Activated naive CD4-positive, alpha-beta T cell treated with anti-CD3 and anti-CD28 coated beads, Interleukin-2, amount 50 U/mL, for 24 hours (primary cell): ENCODE results near the gene CDX1.

Experiments
- H3K27ac Mint-ChIP-seq: one replicate; pipeline ENCODE4 v1.8.0; 2021; ENCODE audit warnings: mild to moderate bottlenecking, mixed read lengths
- H3K27me3 Mint-ChIP-seq: one replicate; pipeline ENCODE4 v1.8.0; 2021; ENCODE audit warnings: mixed read lengths
- H3K36me3 Mint-ChIP-seq: one replicate; pipeline ENCODE4 v1.8.0; 2021; ENCODE audit warnings: mixed read lengths
- H3K4me1 Mint-ChIP-seq: one replicate; pipeline ENCODE4 v1.8.0; 2021; ENCODE audit warnings: mixed read lengths
- H3K4me3 Mint-ChIP-seq: one replicate; pipeline ENCODE4 v1.8.0; 2021; ENCODE audit warnings: mild to moderate bottlenecking, mixed read lengths
- H3K9me3 Mint-ChIP-seq: one replicate; pipeline ENCODE4 v1.8.0; 2021; ENCODE audit warnings: mixed read lengths

CDX1 gene

DNA sequence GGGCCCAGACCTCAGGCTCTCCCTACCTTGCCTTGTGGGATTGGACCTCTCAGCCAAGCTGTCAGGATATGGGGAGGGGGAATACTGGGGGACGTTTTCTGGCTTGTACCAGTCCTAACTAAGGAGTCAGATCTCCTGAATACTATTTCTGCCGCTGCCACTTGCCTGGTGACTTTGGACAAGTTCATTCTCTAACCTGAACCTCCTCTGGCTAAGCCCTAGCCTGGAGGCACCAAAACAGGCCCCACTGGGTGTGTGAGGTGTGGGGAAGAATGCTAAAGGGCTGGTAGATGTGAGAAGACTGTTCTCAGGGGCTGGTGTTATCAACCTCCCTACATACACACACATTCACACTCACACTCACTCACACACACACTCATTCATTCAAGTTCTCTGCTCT is 24.4 kb downstream of the CDX1 start:
- H3K4me3 Mint-ChIP-seq: no peak overlapping the region
- peaks cover 15% of the 10 kb centered on the region for H3K27me3 Mint-ChIP-seq
- H3K27ac Mint-ChIP-seq: no peak overlapping the region
- H3K36me3 Mint-ChIP-seq: no peaks in the 10 kb centered on the region
- H3K4me1 Mint-ChIP-seq: no peaks in the 10 kb centered on the region
- H3K9me3 Mint-ChIP-seq: no peaks in the 10 kb centered on the region

DNA sequence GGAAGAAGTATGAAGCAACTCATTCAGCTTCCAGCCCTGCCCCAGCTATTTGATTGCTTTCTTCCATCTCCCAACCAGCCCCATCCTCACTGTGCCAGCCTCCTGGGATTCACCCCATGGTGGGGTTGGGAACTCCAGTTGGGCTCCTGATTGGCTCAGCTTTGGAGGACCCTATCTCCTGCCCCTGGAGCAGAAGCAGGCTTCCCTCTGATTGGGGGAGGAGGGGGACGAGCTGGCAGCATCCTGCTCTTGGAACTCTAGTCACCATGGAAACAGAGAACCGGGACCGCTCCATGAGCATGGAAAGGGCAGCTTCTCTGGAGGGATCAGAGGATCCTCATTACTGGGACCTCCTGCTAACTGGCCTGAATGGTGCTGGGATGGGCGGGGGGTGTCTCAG is 25.9 kb downstream of the CDX1 start:
- Mint-ChIP-seq H3K4me3 (no peak overlapping the region), H3K4me1 (no peaks in the 10 kb centered on the region), H3K9me3 (no peaks in the 10 kb centered on the region), H3K27ac (no peak overlapping the region), H3K36me3 (no peaks in the 10 kb centered on the region), H3K27me3 (peaks cover 15% of the 10 kb centered on the region)

DNA sequence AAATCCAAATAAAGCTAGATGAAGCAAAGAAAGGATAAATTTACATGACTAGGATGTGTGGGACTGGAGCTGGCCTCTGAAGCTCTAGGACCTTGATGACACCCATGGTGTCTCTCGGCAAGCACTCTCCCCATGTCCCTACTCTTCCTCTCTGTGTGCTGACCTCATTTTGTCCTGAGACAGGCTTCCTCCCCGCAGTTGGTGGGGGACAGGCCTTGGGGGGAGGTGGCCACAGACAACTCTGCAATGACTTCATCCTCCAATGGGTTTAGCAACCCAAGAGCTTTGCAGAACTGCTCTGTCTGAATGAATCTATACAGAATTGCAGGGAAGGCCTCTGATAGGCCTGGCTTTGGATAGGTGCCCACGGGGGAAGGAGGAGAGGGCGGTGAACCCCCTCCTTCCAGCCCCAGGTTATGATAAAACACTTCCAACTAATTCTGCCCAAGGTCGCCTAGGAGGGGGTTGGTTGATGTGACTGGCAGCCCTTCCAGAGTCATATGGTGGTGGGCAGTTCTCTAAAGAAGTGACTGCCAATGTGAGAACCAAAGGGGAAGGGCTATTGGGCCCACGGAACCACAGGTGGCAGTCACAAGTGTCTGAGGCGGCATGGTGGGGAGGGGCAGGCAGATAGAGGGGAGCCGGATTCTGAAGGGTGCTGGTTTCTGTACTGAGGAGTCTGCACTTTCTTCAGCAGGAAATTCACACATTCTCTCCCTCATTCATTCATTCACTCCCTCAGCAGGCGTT is 29.3 kb downstream of the CDX1 start:
- no peaks in the 10 kb centered on the region for H3K4me1 Mint-ChIP-seq
- no peak overlapping the region for H3K27ac Mint-ChIP-seq
- no peaks in the 10 kb centered on the region for H3K9me3 Mint-ChIP-seq
- no peak overlapping the region for H3K4me3 Mint-ChIP-seq
- peaks cover 7% of the 10 kb centered on the region for H3K27me3 Mint-ChIP-seq
- H3K36me3 Mint-ChIP-seq: no peaks in the 10 kb centered on the region

DNA sequence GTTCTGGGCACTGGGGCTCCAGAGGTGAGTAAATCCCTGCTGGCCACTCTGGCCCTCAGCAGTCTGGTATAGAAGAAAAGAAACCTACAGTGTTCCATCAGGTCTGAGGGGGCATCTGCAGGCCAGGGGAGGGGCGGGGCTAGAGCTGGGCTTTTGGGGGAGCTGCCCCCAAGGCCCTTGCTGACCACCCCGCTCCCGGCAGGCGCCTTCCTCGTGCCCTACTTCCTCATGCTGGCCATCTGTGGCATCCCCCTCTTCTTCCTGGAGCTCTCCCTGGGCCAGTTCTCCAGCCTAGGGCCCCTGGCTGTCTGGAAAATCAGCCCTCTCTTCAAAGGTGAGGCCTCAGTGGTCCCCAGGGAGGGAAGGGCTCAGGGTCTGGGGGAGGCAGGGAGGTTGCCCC is 29.9 kb downstream of the CDX1 start:
- no peaks in the 10 kb centered on the region for H3K4me1 Mint-ChIP-seq
- peaks cover 6% of the 10 kb centered on the region for H3K27me3 Mint-ChIP-seq
- H3K9me3 Mint-ChIP-seq: no peaks in the 10 kb centered on the region
- H3K4me3 Mint-ChIP-seq: no peak overlapping the region
- no peak overlapping the region for H3K27ac Mint-ChIP-seq
- H3K36me3 Mint-ChIP-seq: no peaks in the 10 kb centered on the region

DNA sequence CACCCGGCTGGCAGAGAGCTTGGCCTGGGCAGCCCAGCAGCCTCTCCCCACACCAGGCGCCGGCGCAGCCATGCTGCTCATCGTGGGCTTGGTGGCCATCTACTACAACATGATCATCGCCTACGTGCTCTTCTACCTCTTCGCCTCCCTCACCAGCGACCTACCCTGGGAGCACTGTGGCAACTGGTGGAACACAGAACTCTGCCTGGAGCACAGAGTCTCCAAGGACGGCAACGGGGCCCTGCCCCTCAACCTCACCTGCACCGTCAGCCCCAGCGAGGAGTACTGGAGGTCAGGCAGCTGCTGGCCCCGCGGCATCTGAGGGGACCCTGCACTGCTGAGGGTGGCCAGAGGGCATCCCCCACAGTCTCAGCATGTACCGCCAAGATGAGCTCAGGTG is 30.4 kb downstream of the CDX1 start:
- peaks cover 3% of the 10 kb centered on the region for H3K27me3 Mint-ChIP-seq
- H3K4me1 Mint-ChIP-seq: no peaks in the 10 kb centered on the region

DNA sequence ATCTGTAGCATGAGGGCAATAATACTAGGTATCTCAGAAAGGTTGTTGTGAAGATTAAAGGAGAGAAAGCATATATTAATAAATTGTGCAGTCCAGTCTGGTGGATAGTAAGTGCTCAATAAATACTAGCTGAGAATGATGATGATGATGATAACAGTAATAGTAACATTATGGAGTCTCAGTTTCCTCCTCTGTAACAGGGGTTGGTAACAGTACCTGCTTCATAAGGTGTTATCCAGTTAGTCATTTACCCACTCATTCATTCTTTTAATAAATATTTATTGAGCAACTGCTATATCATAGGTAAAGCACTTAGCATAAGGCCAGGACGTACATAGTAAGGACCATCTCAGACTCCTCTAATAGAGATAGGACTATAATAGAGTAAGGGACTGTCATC is 30.9 kb downstream of the CDX1 start:
- Mint-ChIP-seq H3K27me3 (peaks cover 3% of the 10 kb centered on the region), H3K4me1 (no peaks in the 10 kb centered on the region), H3K36me3 (no peaks in the 10 kb centered on the region), H3K27ac (no peak overlapping the region), H3K4me3 (no peak overlapping the region), H3K9me3 (no peaks in the 10 kb centered on the region)

More for the DNA sequence above, 30.4 kb downstream of the CDX1 start:
- Mint-ChIP-seq H3K36me3 (no peaks in the 10 kb centered on the region), H3K9me3 (no peaks in the 10 kb centered on the region), H3K4me3 (no peak overlapping the region), H3K27ac (no peak overlapping the region)

DNA sequence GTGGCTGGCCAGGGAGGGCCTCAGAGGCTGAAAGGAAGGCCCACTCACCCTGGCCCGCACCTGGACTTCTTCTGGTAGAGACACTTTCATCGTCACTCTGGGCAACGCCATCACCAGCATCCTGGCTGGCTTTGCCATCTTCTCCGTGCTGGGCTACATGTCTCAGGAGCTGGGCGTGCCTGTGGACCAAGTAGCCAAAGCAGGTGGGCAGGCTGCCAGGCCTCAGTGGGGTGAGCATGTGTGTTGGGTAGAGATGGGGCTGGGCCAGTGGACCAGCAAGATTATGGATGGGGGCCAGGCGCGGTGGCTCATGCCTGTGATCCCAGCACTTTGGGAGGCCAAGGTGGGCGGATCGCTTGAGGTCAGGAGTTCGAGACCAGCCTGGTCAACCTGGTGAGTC is 35.9 kb downstream of the CDX1 start:
- Mint-ChIP-seq H3K27me3 (peaks cover 5% of the 10 kb centered on the region), H3K4me1 (no peaks in the 10 kb centered on the region), H3K4me3 (no peak overlapping the region)

DNA sequence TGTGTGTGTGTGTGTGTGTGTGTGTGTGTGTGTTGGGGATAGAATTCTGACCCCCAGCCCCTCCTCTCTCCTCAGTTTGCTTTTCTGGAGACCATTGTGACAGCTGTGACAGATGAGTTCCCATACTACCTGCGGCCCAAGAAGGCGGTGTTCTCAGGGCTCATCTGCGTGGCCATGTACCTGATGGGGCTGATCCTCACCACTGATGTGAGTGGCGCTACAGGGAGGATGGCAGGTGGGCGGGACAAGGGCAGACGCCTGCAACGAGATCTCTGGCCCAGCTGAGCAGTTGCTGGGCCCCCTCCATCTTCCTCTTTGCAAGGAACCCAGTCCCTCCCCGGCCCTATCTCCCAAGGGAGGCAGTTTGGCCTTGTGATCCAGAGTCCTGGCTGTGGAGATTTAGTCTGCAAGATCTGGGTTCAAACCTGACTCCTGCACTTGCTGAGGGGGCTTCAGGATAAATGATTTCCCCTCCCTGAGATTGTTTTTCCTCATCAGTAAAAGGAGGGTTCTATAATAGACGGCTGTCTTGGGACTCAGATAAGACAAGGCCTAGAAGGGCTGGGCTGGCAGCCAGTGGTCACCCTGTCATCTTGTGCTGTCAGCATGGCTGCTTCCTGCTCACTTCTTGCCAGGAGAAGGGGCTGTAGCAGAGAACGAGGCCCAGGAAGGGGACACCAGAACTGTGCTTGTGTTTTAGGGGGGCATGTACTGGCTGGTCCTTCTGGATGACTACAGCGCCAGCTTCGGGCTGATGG is 37.4 kb downstream of the CDX1 start:
- Mint-ChIP-seq H3K9me3 (no peaks in the 10 kb centered on the region), H3K36me3 (no peaks in the 10 kb centered on the region), H3K4me1 (peaks cover 13% of the 10 kb centered on the region), H3K27me3 (peaks cover 11% of the 10 kb centered on the region), H3K27ac (no peak overlapping the region), H3K4me3 (no peak overlapping the region)

More for the DNA sequence above, 35.9 kb downstream of the CDX1 start:
- H3K36me3 Mint-ChIP-seq: no peaks in the 10 kb centered on the region
- H3K27ac Mint-ChIP-seq: no peak overlapping the region
- no peaks in the 10 kb centered on the region for H3K9me3 Mint-ChIP-seq

DNA sequence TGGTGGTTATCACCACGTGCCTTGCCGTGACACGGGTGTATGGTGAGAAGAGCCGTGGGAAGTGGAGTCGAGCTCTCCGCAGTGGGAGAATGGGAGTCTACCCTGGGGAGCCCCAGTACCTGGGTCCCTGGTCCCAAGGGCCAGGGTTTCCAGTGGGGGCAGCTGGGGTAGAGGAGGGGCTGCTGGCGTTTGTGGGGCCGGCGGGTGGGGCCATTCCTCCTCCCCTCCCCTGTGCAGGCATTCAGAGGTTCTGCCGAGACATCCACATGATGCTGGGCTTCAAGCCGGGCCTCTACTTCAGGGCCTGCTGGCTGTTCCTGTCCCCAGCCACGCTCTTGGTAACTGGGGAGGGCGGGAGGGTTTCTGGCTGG is 38.0 kb downstream of the CDX1 start:
- H3K27me3 Mint-ChIP-seq: peaks cover 11% of the 10 kb centered on the region
- H3K36me3 Mint-ChIP-seq: no peaks in the 10 kb centered on the region
- peaks cover 18% of the 10 kb centered on the region for H3K4me1 Mint-ChIP-seq
- no peak overlapping the region for H3K27ac Mint-ChIP-seq
- no peak overlapping the region for H3K4me3 Mint-ChIP-seq
- H3K9me3 Mint-ChIP-seq: no peaks in the 10 kb centered on the region

DNA sequence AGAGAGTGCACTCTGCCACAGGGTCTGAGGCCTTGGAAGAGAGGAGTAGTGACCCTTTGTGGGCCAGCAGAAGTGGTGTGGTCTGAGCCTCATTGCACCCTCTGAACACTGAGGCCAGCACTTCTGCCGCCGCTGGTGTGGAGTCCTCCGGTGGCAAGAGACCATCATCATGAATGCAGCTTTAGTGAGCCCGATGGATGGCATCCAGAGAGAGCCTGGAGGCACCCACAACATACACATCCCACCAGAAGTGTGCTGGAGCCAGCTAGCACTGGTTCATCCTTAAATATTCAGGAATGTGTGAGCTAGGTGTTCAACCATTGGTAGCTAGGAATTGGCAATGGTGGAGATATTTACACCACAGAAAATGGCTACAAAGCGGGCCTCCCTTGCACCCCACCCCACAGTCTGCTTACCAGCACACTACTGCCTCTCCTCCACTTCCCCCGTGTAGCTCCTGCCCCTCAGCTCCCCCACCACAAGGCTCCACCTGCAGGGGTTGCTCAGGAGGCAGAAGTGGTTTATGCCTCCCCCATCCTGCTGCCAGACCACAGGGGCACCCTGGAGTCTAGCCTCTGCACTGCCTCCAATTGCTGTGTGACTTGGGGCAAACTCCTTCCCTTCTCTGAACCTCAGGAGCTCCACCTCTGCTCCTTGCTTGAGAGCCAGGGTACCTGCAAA is 39.7 kb downstream of the CDX1 start:
- Mint-ChIP-seq H3K9me3 (no peaks in the 10 kb centered on the region), H3K4me1 (peaks cover 18% of the 10 kb centered on the region), H3K4me3 (no peak overlapping the region), H3K27ac (no peak overlapping the region), H3K36me3 (no peaks in the 10 kb centered on the region), H3K27me3 (peaks cover 8% of the 10 kb centered on the region)

DNA sequence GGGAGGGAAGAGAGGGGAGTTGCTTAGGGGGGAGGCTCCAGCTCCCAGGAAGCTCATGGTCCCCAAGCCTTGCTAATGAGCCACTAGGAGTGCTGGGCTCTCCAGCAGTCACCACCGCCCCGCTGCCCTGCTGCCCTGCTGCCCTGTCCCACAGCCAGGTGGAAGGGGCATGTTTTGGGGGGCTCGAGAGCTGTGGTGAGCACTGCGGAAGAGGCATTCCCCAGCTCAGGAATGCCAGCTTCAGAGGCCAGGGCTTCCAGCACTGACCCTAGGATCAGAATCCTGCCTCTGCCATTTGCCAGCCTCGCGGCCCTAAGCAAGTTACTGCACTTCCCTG is 40.2 kb downstream of the CDX1 start:
- peaks cover 18% of the 10 kb centered on the region for H3K4me1 Mint-ChIP-seq
- H3K27ac Mint-ChIP-seq: no peak overlapping the region
- peaks cover 8% of the 10 kb centered on the region for H3K27me3 Mint-ChIP-seq

DNA sequence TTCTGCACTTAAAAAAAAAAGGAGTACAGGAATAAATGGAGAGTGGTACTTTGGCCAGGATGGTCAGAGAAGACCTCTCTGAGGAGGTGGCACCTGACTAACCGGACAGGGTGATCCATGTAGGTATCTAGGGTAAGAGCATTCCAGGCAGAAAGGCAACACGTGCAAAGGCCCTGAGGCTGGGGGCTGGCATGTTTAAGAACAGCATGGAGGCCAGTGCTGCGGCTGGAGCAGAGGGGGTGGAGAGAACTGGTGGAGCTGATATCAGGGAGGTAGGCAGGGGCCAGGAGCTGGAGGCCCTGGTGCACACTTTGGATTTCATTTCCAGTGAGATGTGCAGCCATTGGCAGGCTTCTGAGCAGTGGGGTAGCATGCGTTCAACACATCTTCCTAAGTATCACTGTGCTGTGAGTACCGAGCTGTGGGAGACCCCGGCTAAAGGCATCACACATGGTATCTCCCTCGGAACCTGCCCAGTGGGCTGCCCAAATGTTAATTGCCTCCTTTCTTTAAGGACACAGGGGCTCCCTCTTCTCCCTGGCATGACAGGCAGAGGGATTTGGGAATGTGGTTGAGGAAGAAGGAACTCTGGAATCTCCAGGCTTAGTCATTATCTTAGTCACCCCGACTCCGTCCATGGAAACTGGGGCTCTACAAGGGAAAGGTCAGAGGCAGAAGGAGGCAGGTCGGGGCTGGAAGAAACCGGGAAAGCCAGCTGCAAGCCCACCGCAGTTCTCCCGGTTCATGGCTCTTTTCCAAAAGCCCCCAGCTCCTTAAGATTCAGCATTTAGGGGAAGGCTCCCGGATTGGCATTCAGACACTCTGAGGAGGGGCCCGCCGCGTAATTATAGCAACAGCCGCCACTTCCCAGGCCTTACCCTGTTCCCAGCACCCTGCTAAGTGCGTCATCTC is 41.9 kb downstream of the CDX1 start:
- Mint-ChIP-seq H3K4me3 (peak overlapping the region; percentile 42), H3K4me1 (peaks cover 18% of the 10 kb centered on the region), H3K27ac (no peak overlapping the region), H3K36me3 (no peaks in the 10 kb centered on the region), H3K27me3 (peaks cover 8% of the 10 kb centered on the region), H3K9me3 (no peaks in the 10 kb centered on the region)

More for the DNA sequence above, 40.2 kb downstream of the CDX1 start:
- Mint-ChIP-seq H3K4me3 (no peak overlapping the region), H3K9me3 (no peaks in the 10 kb centered on the region), H3K36me3 (no peaks in the 10 kb centered on the region)

DNA sequence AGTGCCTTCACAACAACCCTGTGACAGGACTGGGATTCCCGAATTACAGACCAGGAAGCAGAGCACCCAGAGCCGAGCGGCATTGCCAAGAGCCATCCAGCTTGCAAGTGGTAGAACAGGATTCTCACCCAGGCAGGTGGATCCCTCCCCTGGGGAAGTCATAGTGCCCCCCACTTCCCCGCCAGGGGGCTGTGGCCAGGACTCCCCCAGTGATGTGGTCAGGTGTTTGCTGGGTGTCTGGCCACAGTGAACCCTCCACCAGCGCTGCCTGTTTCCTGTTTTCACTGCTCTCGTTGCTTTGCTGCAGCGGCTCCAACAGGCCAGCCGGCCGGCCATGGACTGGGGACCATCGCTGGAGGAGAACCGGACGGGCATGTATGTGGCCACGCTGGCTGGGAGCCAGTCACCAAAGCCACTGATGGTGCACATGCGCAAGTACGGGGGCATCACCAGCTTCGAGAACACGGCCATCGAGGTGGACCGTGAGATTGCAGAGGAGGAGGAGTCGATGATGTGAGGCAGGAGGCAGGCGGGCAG is 42.6 kb downstream of the CDX1 start:
- Mint-ChIP-seq H3K36me3 (no peaks in the 10 kb centered on the region), H3K9me3 (no peaks in the 10 kb centered on the region), H3K27me3 (peaks cover 8% of the 10 kb centered on the region), H3K4me3 (peak overlapping the region; percentile 42), H3K27ac (no peak overlapping the region), H3K4me1 (peaks cover 18% of the 10 kb centered on the region)

DNA sequence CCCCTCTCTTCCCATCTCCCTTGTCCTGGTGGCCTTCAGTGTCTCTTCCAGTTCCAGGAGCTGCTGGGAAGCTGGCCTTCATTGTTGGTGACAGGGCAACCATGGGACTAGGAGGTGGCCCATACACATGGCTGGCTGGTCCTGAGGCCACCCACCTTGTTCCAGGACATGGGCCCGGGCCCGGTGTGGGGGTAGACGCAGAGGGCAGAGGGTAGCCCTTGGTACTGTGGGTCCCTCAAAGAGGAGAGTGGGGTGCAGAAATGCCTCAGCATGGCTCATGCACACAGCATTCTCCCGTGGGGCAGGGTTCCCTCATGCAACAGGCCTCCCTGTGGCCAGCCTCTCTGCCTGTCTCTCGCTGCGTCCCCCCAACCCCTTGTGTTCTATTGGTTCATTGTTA is 44.1 kb downstream of the CDX1 start:
- Mint-ChIP-seq H3K27me3 (peaks cover 8% of the 10 kb centered on the region), H3K27ac (no peak overlapping the region), H3K9me3 (no peaks in the 10 kb centered on the region), H3K4me1 (peaks cover 18% of the 10 kb centered on the region), H3K4me3 (no peak overlapping the region), H3K36me3 (no peaks in the 10 kb centered on the region)
